C4-2B (cell line): ENCODE data around the gene JPT2.

Source experiments
- ZFX ChIP-seq: fragments of 450-650 bp; IDR thresholded peaks from 2 replicates; pipeline ENCODE4 v1.6.1; 2017
- TF ChIP-seq, protein P1 (sequence below): fragments of 450-650 bp; conservative IDR thresholded peaks from 2 replicates; pipeline ENCODE4 v1.5.1; 2017; ENCODE audit warnings: mild to moderate bottlenecking

DNA sequence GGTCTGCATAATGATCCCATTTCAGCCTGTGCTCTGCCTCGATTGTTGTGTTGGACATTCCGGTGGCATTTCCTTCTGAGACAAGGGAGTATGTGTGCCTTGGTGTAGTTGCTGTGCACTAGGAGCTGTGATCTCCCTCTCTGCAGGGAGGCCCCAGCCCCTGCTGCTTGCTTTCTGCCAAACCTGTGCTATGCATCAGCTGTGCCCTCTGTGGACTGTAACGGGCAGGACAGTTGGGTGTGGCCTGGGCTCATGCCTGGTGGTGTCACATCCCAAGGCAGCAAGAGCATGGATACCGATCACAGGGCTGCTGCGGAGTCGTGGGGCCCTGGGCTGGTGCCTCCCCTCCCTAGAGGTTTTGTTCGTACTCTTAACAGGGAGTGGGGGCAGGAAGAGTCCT lies 3.8 kb upstream of the JPT2 start:
- TF ChIP-seq, protein P1, sequence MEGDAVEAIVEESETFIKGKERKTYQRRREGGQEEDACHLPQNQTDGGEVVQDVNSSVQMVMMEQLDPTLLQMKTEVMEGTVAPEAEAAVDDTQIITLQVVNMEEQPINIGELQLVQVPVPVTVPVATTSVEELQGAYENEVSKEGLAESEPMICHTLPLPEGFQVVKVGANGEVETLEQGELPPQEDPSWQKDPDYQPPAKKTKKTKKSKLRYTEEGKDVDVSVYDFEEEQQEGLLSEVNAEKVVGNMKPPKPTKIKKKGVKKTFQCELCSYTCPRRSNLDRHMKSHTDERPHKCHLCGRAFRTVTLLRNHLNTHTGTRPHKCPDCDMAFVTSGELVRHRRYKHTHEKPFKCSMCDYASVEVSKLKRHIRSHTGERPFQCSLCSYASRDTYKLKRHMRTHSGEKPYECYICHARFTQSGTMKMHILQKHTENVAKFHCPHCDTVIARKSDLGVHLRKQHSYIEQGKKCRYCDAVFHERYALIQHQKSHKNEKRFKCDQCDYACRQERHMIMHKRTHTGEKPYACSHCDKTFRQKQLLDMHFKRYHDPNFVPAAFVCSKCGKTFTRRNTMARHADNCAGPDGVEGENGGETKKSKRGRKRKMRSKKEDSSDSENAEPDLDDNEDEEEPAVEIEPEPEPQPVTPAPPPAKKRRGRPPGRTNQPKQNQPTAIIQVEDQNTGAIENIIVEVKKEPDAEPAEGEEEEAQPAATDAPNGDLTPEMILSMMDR = no peak
- no peak for TF ChIP-seq ZFX
